ENCODE measurements around the gene STXBP4. TPM values are rescaled to one million over a fixed set of nuclear protein-coding genes. Genes with fewer than 3 reads are reported as not detected.

Gene STXBP4
- total and polyA plus RNA-seq, 7 experiments from 2014 or later: 3.2 to 12.1 (median 8.6) TPM

DNA sequence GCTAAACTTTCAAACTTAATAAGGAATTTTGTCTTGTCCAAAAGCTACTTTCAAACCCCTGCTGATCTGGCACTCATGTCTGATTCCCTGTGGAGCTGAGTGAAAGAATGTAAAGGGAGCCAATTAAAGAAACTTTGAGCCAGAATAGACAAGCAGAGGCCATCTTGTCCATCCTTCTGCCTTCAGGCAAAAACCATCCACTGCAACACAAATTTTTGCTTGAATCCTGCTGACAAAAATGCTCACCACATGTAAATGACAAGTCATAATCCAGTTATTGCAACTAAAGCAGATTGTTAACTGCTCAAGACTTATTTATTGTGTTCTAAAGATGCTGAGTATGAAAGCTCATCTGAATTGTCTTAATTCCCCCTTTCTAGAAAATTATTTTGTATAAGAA, 172.2 kb downstream of the STXBP4 start:
- CTCF ChIA-PET: no interaction called here
- H3K27ac Mint-ChIP-seq: no peak overlapping the region
- intact Hi-C loops (cut with micrococcal nuclease): no loop called here
- Histone ChIP-seq H3K27ac (ENCODE audit: low read depth, low read length) (no peak overlapping the region), H3K4me3 (ENCODE audit: low read length) (no peak overlapping the region), H3K4me1 (ENCODE audit: control insufficient read depth in 2 of 2, insufficient read depth in 2 of 2, low read length in 2 of 2) (no peaks in the 10 kb centered on the region), H3K9me3 (ENCODE audit: control insufficient read depth in 2 of 3, low read length in 3 of 3) (no peaks in the 10 kb centered on the region), H3K27me3 (ENCODE audit: control insufficient read depth in 2 of 2, insufficient read depth in 2 of 2, low read length in 2 of 2) (no peaks in the 10 kb centered on the region), H3K36me3 (ENCODE audit: control insufficient read depth in 2 of 3, insufficient read depth in 3 of 3, low read length in 3 of 3) (no peaks in the 10 kb centered on the region)
- POLR2A ChIA-PET: no interaction called here
- H3K36me3 Mint-ChIP-seq: peaks cover 0 to 29% (median 14%) of the 10 kb centered on the region in 5 donors
- ATAC-seq (no peak), DNase-seq (no peak)
- H3K9me3 Mint-ChIP-seq: no peaks in the 10 kb centered on the region
- no peaks in the 10 kb centered on the region for H3K27me3 Mint-ChIP-seq
- H3K4me1 Mint-ChIP-seq: no peaks in the 10 kb centered on the region
- no peak overlapping the region for H3K4me3 Mint-ChIP-seq

- Histone ChIP-seq H3K27ac (ENCODE audit: low read depth, low read length) (no peak overlapping the region), H3K4me3 (ENCODE audit: low read length) (no peak overlapping the region), H3K27me3 (ENCODE audit: control insufficient read depth in 2 of 2, insufficient read depth in 2 of 2, low read length in 2 of 2) (no peaks in the 10 kb centered on the region), H3K9me3 (ENCODE audit: control insufficient read depth in 2 of 3, low read length in 3 of 3) (no peaks in the 10 kb centered on the region), H3K36me3 (ENCODE audit: control insufficient read depth in 2 of 3, insufficient read depth in 3 of 3, low read length in 3 of 3) (no peaks in the 10 kb centered on the region), H3K4me1 (ENCODE audit: control insufficient read depth in 2 of 2, insufficient read depth in 2 of 2, low read length in 2 of 2) (no peaks in the 10 kb centered on the region)
- no peak overlapping the region for H3K27ac Mint-ChIP-seq
- H3K36me3 Mint-ChIP-seq: peaks cover 0 to 35% (median 20%) of the 10 kb centered on the region in 5 donors
- H3K4me1 Mint-ChIP-seq: no peaks in the 10 kb centered on the region
- H3K9me3 Mint-ChIP-seq: no peaks in the 10 kb centered on the region
- POLR2A ChIA-PET: no interaction called here
- DNase-seq (no peak), ATAC-seq (no peak)
- CTCF ChIA-PET: no interaction called here
- no peak overlapping the region for H3K4me3 Mint-ChIP-seq
- intact Hi-C loops (cut with micrococcal nuclease): no loop called here
- H3K27me3 Mint-ChIP-seq: no peaks in the 10 kb centered on the region
Measured at GRCh38 chr17:55144518-55144917, 176.0 kb downstream of the STXBP4 start.

- DNase-seq (no peak), ATAC-seq (no peak)
- Mint-ChIP-seq H3K4me1 (no peaks in the 10 kb centered on the region), H3K27ac (no peak overlapping the region), H3K9me3 (peaks cover 0 to 3% (median 0%) of the 10 kb centered on the region in 11 donors), H3K36me3 (peaks cover 0 to 27% (median 8%) of the 10 kb centered on the region in 5 donors), H3K27me3 (no peaks in the 10 kb centered on the region), H3K4me3 (no peak overlapping the region)
- H3K27me3 ChIP-seq (ENCODE audit: control insufficient read depth in 2 of 2, insufficient read depth in 2 of 2, low read length in 2 of 2): no peaks in the 10 kb centered on the region
- no peak overlapping the region for H3K4me3 ChIP-seq (ENCODE audit: low read length)
- CTCF ChIA-PET: no interaction called here
- H3K9me3 ChIP-seq (ENCODE audit: control insufficient read depth in 2 of 3, low read length in 3 of 3): no peaks in the 10 kb centered on the region
- H3K27ac ChIP-seq (ENCODE audit: low read depth, low read length): no peak overlapping the region
- POLR2A ChIA-PET: no interaction called here
- H3K36me3 ChIP-seq (ENCODE audit: control insufficient read depth in 2 of 3, insufficient read depth in 3 of 3, low read length in 3 of 3): no peaks in the 10 kb centered on the region
- intact Hi-C loops (cut with micrococcal nuclease): no loop called here
- H3K4me1 ChIP-seq (ENCODE audit: control insufficient read depth in 2 of 2, insufficient read depth in 2 of 2, low read length in 2 of 2): no peaks in the 10 kb centered on the region
Measured at GRCh38 chr17:55149485-55149884, 180.9 kb downstream of the STXBP4 start.

DNA sequence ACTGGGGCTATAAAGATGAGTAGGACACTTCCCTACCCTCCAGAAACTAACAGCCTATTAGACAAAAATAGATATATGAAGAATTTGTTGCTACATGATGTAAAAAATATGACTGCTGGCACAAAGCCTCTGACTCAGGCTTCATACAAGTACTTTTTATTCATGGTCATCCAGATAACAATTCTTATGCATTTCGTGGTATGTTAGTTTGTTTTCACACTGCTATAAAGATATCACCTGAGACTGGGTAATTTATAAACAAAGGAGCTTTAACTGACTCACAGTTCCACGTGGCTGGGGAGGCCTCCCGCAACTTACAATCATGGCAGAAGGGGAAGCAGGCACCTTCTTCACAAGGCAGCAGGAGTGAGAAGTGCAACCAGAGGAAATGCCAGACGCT, 183.7 kb downstream of the STXBP4 start:
- H3K36me3 ChIP-seq (ENCODE audit: control insufficient read depth in 2 of 3, insufficient read depth in 3 of 3, low read length in 3 of 3): no peaks in the 10 kb centered on the region
- Mint-ChIP-seq H3K4me3 (no peak overlapping the region), H3K27ac (no peak overlapping the region), H3K4me1 (no peaks in the 10 kb centered on the region), H3K27me3 (no peaks in the 10 kb centered on the region), H3K9me3 (peaks cover 0 to 3% (median 0%) of the 10 kb centered on the region in 11 donors), H3K36me3 (peaks cover 0 to 18% (median 13%) of the 10 kb centered on the region in 5 donors)
- DNase-seq: no peak
- CTCF ChIA-PET: no interaction called here
- no peak for ATAC-seq
- H3K9me3 ChIP-seq (ENCODE audit: control insufficient read depth in 2 of 3, low read length in 3 of 3): no peaks in the 10 kb centered on the region
- H3K4me3 ChIP-seq (ENCODE audit: low read length): no peak overlapping the region
- intact Hi-C loops (cut with micrococcal nuclease): no loop called here
- no peaks in the 10 kb centered on the region for H3K4me1 ChIP-seq (ENCODE audit: control insufficient read depth in 2 of 2, insufficient read depth in 2 of 2, low read length in 2 of 2)
- no peaks in the 10 kb centered on the region for H3K27me3 ChIP-seq (ENCODE audit: control insufficient read depth in 2 of 2, insufficient read depth in 2 of 2, low read length in 2 of 2)
- no peak overlapping the region for H3K27ac ChIP-seq (ENCODE audit: low read depth, low read length)
- POLR2A ChIA-PET: no interaction called here

DNA sequence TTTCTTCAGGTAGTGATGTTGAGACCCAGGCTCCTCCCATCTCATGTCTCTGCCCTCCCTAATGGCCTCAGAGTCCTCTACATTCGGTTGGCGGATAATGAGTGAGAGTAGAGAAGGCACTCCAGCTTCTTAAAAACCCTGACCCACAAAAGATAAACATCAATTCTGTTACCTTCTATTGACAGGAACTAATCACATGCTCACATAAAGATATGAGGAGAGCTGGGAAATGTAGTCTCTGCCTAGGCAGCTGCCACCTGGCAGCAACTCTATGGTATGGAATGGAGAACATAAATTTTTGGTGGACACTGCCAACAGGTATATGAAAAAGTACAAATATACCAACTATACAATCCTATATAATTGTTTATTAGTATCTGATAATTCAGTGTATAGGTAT, 185.5 kb downstream of the STXBP4 start:
- intact Hi-C loops (cut with micrococcal nuclease): no loop called here
- DNase-seq (no peak), ATAC-seq (no peak)
- Mint-ChIP-seq H3K4me1 (no peaks in the 10 kb centered on the region), H3K27me3 (no peaks in the 10 kb centered on the region), H3K36me3 (peaks cover 0 to 15% (median 9%) of the 10 kb centered on the region in 5 donors), H3K27ac (no peak overlapping the region), H3K9me3 (peaks cover 0 to 3% (median 0%) of the 10 kb centered on the region in 11 donors), H3K4me3 (no peak overlapping the region)
- POLR2A ChIA-PET: no interaction called here
- H3K36me3 ChIP-seq (ENCODE audit: control insufficient read depth in 2 of 3, insufficient read depth in 3 of 3, low read length in 3 of 3): no peaks in the 10 kb centered on the region
- no peak overlapping the region for H3K27ac ChIP-seq (ENCODE audit: low read depth, low read length)
- no peaks in the 10 kb centered on the region for H3K4me1 ChIP-seq (ENCODE audit: control insufficient read depth in 2 of 2, insufficient read depth in 2 of 2, low read length in 2 of 2)
- H3K27me3 ChIP-seq (ENCODE audit: control insufficient read depth in 2 of 2, insufficient read depth in 2 of 2, low read length in 2 of 2): no peaks in the 10 kb centered on the region
- CTCF ChIA-PET: no interaction called here
- no peak overlapping the region for H3K4me3 ChIP-seq (ENCODE audit: low read length)
- no peaks in the 10 kb centered on the region for H3K9me3 ChIP-seq (ENCODE audit: control insufficient read depth in 2 of 3, low read length in 3 of 3)

DNA sequence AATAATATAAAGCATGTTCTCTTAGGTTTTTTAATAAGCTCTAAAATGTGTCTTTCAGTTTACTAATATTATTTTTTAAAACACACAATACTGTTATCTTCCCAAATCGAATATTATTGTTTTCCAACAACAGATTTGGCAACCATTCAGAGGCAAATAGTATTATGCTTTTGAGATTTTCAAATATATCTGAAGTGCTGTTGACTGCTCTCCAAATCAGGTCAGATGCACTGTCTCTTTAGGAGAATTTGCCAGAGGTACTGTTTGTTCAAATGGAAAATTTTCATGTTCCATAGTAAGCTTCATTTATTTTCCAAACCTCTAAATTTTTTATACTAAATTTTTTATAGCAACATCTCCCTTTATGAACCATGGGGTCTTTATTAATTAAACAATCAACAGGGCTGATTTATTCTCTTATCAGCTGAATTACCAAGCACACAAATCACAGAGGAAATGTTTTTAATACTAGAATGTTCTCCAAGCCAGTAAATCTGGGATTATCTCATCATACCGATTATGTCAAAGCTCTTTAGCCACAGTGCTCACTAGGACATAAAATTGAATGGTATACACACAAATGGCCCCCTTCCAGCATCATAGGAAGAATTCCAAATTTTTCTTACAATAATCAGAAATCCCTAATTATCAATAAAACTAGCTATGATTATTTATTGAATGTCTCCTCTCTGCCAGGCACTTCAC, 187.4 kb downstream of the STXBP4 start:
- no peaks in the 10 kb centered on the region for H3K27me3 ChIP-seq (ENCODE audit: control insufficient read depth in 2 of 2, insufficient read depth in 2 of 2, low read length in 2 of 2)
- DNase-seq (no peak), ATAC-seq (no peak)
- H3K4me1 ChIP-seq (ENCODE audit: control insufficient read depth in 2 of 2, insufficient read depth in 2 of 2, low read length in 2 of 2): no peaks in the 10 kb centered on the region
- POLR2A ChIA-PET: no interaction called here
- no peaks in the 10 kb centered on the region for H3K9me3 ChIP-seq (ENCODE audit: control insufficient read depth in 2 of 3, low read length in 3 of 3)
- CTCF ChIA-PET: interaction anchor here (0.6 to 0.9 kb wide), 2 partner anchors 15 to 38 kb away, joined by 3 read pairs; no protein-coding TSS in a partner anchor
- Mint-ChIP-seq H3K27ac (no peak overlapping the region), H3K36me3 (peaks cover 0 to 26% (median 5%) of the 10 kb centered on the region in 5 donors), H3K9me3 (no peaks in the 10 kb centered on the region), H3K4me3 (no peak overlapping the region), H3K4me1 (no peaks in the 10 kb centered on the region), H3K27me3 (no peaks in the 10 kb centered on the region)
- H3K27ac ChIP-seq (ENCODE audit: low read depth, low read length): no peak overlapping the region
- no peaks in the 10 kb centered on the region for H3K36me3 ChIP-seq (ENCODE audit: control insufficient read depth in 2 of 3, insufficient read depth in 3 of 3, low read length in 3 of 3)
- H3K4me3 ChIP-seq (ENCODE audit: low read length): no peak overlapping the region
- intact Hi-C loops (cut with micrococcal nuclease): no loop called here

- Histone ChIP-seq H3K27ac (ENCODE audit: low read depth, low read length) (no peak overlapping the region), H3K9me3 (ENCODE audit: control insufficient read depth in 2 of 3, low read length in 3 of 3) (no peaks in the 10 kb centered on the region), H3K27me3 (ENCODE audit: control insufficient read depth in 2 of 2, insufficient read depth in 2 of 2, low read length in 2 of 2) (no peaks in the 10 kb centered on the region), H3K36me3 (ENCODE audit: control insufficient read depth in 2 of 3, insufficient read depth in 3 of 3, low read length in 3 of 3) (no peaks in the 10 kb centered on the region), H3K4me1 (ENCODE audit: control insufficient read depth in 2 of 2, insufficient read depth in 2 of 2, low read length in 2 of 2) (no peaks in the 10 kb centered on the region), H3K4me3 (ENCODE audit: low read length) (no peak overlapping the region)
- DNase-seq: no peak
- no peak for ATAC-seq
- CTCF ChIA-PET: interaction anchor here (0.9 kb wide), 1 partner anchor 14 kb away, joined by 3 read pairs; no protein-coding TSS in a partner anchor
- Mint-ChIP-seq H3K36me3 (peaks cover 0 to 31% (median 5%) of the 10 kb centered on the region in 5 donors), H3K9me3 (no peaks in the 10 kb centered on the region), H3K4me1 (no peaks in the 10 kb centered on the region), H3K4me3 (no peak overlapping the region), H3K27ac (no peak overlapping the region), H3K27me3 (no peaks in the 10 kb centered on the region)
- intact Hi-C loops (cut with micrococcal nuclease): no loop called here
- POLR2A ChIA-PET: no interaction called here
Measured at GRCh38 chr17:55157165-55157564, 188.6 kb downstream of the STXBP4 start.
